Subcutaneous adipose tissue (tissue), 4 donors: ENCODE results near the gene IQCN. TPM values are rescaled to one million over a fixed set of nuclear protein-coding genes. Genes with fewer than 3 reads are reported as not detected.

Source experiments
- CTCF ChIP-seq: fragments of 450-650 bp; IDR thresholded peaks from one replicate; pipeline ENCODE4 v1.5.1; 2016; ENCODE audit warnings: low read depth, mild to moderate bottlenecking, control low read depth, antibody characterized with exemption, moderate library complexity
- total RNA-seq, 4 donors: library from RNA; depleted of rRNA; stranded (reverse); fragments of >200 nt; gene quantifications; one replicate each; pipeline ENCODE4 v1.1.0, GENCODE V29; 2016

Gene IQCN
- total RNA-seq, 4 donors from 2014 or later = 1.3 to 7.9 (median 3.0) TPM

GRCh38 chr19:18232540-18233223 is 41.6 kb downstream of the IQCN start:
- TF ChIP-seq CTCF = no peak

DNA sequence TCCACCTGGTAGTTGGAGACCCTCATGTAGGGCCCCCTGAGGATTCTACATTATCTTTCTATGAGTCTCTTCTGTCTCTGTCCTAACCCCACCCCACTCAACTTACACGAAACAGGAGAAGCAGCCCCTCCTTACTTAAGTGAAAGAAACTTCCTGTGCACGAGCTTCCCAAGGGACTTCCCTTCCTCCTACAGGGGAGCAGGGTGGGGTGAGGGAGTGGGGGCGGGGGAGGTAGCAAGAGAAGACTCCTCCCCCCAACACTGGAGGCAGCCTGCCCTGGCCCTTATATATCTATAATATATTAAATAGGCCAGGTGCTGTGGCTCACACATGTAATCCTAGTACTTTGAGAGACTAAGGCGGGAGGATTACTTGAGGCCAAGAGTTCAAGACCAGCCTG is 42.5 kb downstream of the IQCN start:
- TF ChIP-seq CTCF = no peak

DNA sequence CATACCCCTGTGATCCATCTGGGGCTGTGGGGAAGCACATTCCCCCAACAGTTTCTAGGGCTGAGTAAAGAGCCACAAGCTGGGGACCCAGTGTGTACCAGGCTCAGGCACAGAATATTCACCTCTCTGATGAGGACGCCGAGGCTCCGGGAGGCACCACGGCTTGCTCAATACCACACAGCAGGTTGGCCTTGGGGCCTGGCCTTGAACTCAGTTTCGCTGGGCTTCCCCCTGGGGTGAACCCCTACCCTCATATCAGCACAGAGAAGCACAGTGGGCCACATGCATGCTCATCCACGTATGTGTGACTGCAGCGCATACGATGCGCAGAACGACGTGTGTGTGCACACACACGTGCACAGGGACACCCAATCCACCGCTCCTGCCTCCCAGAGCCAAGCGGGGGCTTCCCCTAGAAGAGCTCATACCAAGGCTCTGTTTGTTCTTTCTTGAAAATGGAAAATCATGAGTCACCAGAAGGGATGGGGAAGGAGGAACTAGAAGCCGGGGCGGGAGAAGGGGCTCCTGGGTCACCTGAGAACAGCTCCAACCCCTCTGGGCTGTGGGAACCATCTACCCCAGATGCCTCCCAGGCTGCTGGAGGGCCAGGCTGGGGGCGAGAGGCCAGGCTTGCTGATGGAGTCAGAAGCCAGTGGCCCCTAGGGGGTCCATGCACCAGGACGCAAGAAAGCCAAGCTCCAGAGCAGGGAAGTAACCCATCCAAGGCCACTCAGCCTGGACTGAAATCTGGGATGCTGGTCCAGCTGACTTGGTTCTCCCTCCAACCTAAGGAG is 43.1 kb downstream of the IQCN start:
- no peak for TF ChIP-seq CTCF

- TF ChIP-seq CTCF = no peak
Measured at GRCh38 chr19:18229915-18230314, 44.3 kb downstream of the IQCN start.

DNA sequence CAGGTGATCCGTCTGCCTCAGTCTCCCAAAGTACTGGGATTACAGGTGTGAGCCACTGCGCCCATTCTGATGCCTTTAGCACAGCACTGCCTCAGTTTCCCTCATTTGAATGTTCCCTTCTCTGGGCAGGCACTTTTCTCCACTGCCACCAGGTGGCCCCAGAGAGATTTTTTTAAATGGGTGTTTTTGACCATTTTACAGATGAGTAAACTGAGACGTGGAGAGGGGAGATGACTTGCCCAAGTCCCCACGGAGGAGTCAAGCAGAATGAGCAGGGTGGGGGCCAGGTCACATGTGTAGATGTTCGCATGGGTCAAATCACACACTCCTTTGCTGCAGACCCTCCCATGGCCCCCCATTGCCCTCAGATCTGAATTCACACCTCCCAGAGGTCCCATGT is 44.8 kb downstream of the IQCN start:
- TF ChIP-seq CTCF = no peak

- TF ChIP-seq CTCF = no peak
Measured at GRCh38 chr19:18227781-18228271, 46.4 kb downstream of the IQCN start.
